Measurements from ENCODE around the gene MANSC4.

DNA sequence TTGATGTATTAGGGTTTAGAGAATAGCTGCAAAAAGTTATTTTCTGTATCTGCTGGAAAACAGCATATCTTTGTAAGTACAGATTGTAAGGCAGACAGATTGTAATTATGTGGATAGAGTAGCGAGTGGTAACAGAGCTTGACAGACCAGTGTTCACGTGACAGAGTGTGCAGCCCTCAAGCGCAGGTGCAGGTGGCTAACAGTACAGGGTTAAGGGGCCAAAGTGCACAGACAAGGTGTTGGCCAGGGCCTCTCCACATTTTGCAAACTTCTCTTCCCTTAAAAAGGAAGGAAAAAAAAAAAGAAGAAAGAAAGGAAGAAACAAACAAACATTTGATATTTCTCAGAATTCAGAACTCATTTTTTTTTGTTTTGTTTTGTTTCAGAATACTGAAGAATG, 25.2 kb downstream of the MANSC4 start:
- TF ChIP-seq CTCF (IDR thresholded peaks at IDR 0.05; ENCODE audit: poor library complexity, severe bottlenecking), result no peak
- TF ChIP-seq REST (IDR thresholded peaks at IDR 0.05; ENCODE audit: borderline replicate concordance), result no peak
- TF ChIP-seq EP300 (conservative IDR thresholded peaks at IDR 0.05; ENCODE audit: poor library complexity, severe bottlenecking), result no peak

Measured in neural cell (in vitro differentiated cells).